Activated T-cell treated with anti-CD3 and anti-CD28 coated beads for 48 hours (primary cell): Measurements from ENCODE around the gene SNX24.

Experiments used
- DNase-seq: peaks from one replicate; pipeline ENCODE4 v3.0.0-alpha.2; 2020; ENCODE audit warnings: low read depth

Gene SNX24

GRCh38 chr5:123014689-123015088 is 169.3 kb downstream of the SNX24 start:
- DNase-seq: no peak

DNA sequence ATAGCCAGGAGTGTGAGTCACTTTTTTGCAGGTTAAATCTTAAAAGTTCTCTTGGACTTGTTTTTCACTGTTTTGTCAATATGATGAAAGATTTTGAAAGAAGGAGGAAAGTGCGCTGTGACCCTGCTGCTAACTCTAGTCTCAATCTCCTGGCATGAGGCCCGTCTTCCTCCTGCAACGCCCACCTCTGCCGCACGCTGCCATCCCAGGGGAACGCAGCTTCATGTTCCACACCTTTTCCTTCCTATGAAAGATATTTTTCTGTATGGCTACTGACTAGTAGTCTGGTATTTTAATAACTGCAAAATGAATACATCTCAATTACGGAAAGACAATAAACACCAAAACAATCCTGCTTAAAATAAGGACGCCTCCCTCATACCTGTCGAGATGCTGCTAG is 182.8 kb downstream of the SNX24 start:
- no peak for DNase-seq

DNA sequence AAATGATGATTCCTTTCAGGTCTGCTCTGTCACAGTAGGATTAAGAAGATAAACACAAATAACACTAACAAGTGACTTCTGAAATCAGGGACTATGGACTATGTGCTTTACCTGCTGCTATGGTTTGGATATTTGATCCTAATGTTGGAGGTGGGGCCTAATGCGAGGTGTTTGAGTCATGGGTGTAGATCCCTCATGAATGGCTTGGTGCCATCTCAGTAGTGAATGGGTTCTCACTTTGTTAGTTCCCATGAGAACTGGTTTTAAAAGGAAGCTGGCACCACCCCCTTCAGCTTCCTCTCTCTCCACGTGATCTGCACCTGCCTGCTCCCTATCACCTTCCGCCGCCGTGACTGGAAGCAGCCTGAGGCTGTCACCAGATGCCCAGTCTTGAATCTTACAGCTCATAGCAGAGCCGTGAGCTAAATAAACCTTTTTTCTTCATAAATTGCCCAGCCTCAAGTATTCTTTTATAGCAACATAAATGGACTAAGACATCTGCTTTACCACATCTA is 187.8 kb downstream of the SNX24 start:
- DNase-seq: no peak

DNA sequence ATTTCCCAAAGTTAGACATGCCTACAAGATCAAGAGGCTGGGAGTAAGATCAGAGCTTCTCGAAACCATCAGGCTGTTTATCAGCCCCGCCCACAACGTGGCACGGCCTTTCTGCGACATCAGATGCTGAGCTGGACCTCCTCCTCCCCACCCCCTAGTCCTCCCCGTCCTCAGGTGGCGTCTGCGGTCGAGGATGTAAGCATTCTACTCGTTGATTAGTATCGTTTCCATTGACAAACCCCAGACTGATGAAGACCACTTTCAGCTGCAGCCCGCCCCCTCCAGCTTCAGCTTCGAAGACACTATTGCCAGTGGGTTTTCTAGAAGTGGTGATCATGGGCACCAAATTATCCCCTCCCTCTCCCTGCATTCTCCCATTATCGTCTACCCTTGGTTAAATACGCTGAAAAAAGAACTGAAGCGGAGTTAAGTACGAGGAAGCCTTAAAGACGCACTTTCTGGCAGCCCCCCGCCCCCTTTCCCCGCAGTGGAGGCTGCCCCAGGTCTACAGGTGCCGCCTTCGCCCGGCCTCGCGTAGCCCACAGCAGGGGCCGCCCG is 190.0 kb downstream of the SNX24 start:
- no peak for DNase-seq

DNA sequence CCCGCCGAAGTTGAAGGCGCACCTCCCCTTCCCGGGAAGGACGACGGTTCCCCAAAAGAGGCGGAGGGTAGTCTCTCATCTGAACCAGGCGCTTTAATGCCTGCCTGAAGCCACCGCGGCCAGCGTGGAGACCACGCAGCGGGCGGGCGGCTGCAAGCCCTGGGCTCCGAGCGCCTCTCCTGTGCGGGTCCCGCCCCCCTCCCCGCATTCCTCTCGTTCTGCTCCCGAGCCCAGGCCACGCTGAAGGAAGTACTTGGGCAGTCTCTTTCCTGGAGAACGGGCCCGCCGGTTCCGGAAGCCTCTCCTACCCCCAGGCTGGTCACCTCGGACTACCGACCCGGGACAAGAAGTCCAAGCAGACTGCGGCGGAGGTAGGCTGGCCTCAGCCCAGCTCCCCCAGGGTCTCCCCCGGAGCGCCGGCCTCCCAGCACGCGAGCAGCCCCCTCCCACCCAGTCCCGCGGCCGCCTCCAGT is 190.5 kb downstream of the SNX24 start:
- no peak for DNase-seq

- DNase-seq: no peak
Observed at GRCh38 chr5:123036391-123037103, 191.1 kb downstream of the SNX24 start, which contains the start of gene PPIC. PPIC (minus strand) TSS chr5:123036725; CDS start chr5:123036625, 100 bp downstream.

DNA sequence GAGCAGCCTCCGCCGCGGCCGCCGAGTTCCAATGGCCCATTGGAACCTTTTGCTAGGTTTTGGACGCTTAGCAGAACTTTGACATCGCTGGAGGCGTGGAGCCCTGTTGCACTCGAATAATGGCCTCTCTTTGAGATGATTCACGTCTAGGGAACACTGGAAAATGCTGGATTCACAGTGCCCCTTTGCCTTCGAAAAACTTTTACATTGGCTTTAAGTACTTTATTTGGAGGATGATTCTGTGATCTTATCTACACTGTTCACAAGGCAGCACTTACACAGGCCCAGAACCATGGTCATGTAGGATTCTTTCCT is 191.6 kb downstream of the SNX24 start:
- DNase-seq: no peak

GRCh38 chr5:123039673-123040072 is 194.3 kb downstream of the SNX24 start:
- DNase-seq: no peak

DNA sequence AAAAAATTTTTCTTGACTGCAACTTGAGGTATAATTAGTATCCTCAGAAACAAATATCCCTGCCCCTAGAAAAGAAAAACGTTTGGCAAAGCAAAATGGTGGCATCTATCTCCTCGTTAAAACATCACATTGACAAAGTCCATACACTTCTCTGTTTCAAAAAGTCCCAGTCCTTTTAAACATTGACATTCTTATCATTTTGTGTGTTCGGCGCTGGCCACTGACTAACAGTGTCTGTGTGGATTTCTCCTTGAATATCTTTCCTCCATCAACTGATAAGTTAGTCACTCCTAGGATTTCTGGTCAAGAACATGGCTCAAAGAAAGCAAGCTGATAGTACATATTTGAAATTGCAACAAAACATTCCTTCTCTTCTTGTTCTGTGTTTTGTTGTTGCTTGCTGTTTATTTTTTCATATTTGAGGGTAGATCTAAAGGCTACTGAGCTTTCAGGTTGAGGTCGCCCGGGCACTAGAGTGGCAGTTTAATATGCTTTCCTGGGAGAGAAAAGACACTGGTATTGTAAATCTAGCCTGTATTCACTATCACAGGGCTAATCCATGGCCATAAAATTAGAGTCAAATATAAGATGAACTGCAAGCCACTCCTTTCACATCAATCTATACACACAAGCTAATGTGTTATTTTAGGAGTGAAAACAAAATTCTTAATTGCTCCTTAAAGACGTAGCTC is 199.7 kb downstream of the SNX24 start:
- DNase-seq: no peak

DNA sequence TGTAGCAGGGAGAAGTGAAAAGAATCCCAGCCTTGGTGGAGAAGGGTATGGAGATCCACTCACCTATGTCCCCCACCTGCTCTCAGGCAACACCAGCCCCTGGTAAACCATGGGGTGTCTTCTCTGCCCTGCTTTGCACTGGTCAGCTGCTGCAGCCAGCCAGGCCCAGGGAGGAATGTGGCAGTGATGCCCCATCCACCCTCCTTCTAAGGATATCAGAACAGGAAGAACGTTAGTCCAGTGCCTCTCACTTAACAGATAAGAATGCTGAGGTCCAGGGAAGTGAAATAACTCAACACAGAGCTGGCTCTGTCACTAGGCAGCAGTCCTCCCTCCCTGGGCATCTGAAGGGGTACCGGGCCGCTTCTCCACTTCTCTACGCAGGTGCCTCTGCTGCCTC is 200.8 kb downstream of the SNX24 start:
- DNase-seq: no peak

- no peak for DNase-seq
Observed at GRCh38 chr5:123047706-123048105, 202.3 kb downstream of the SNX24 start.

- DNase-seq: no peak
Observed at GRCh38 chr5:123051206-123051605, 205.8 kb downstream of the SNX24 start.
